Erythroblast (primary cell): Measurements from ENCODE around the gene TNIP1.

Experiments
- GATA1 ChIP-seq: IDR thresholded peaks from 2 replicates; pipeline ENCODE4 v1.6.1; 2011; ENCODE audit warnings: low read depth, mild to moderate bottlenecking, control low read depth, low read length, moderate library complexity
- POLR2A ChIP-seq: IDR thresholded peaks from 2 replicates; pipeline ENCODE4 v1.6.1; 2011; ENCODE audit warnings: mild to moderate bottlenecking, low read length

DNA sequence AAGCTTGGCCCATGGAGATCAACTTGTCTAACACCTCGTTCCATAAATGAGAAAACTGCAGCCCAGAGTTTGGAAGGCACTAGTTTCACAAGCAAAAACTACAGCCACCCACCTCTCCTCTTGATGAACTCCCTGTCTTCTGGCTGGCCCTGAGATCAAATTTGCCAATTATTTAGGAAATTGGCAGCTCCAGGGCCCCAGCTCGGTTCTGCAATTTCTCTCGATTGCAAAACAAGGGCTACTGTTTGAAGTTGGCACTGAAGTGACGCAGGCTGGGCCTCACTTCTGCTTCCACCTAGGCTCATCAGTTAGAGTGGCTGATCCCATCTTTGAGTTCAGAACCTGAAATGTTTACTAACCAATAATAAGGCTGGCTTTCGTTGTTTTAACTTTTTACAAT, 64.1 kb downstream of the TNIP1 start:
- TF ChIP-seq POLR2A (no peak), GATA1 (no peak)
